Measurements from ENCODE around the gene BIRC2. TPM values are rescaled to one million over a fixed set of nuclear protein-coding genes. Genes with fewer than 3 reads are reported as not detected.
A peak's percentile ranks its signal among the peaks of the same experiment; 100 is the strongest.

The BIRC2 gene
- total RNA-seq, 1 donor from 2014 or later: 44.8 TPM

DNA sequence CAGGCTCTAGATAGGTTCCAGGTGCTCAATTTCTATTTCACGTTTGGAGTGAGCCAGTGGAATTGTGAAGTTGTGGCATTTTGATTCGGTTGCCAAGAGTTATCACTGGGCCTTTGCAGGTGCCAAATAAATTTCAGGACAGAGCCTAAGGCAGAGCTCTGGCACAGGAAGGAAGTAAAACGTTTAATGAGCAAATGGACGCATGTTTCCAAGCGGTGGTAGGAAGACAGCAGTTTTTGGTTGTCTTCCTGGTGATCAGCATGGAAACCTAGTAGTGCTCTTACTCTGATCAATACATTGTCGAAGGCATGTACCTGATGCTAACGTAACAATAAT is 29.3 kb upstream of the BIRC2 start:
- TF ChIP-seq, protein P1, sequence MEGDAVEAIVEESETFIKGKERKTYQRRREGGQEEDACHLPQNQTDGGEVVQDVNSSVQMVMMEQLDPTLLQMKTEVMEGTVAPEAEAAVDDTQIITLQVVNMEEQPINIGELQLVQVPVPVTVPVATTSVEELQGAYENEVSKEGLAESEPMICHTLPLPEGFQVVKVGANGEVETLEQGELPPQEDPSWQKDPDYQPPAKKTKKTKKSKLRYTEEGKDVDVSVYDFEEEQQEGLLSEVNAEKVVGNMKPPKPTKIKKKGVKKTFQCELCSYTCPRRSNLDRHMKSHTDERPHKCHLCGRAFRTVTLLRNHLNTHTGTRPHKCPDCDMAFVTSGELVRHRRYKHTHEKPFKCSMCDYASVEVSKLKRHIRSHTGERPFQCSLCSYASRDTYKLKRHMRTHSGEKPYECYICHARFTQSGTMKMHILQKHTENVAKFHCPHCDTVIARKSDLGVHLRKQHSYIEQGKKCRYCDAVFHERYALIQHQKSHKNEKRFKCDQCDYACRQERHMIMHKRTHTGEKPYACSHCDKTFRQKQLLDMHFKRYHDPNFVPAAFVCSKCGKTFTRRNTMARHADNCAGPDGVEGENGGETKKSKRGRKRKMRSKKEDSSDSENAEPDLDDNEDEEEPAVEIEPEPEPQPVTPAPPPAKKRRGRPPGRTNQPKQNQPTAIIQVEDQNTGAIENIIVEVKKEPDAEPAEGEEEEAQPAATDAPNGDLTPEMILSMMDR (IDR thresholded peaks at IDR 0.05; ENCODE audit: partially characterized antibody, unreplicated experiment): no peak
- Mint-ChIP-seq H3K4me3 (ENCODE audit: unreplicated experiment) (peak overlapping the region; percentile 92), H3K27me3 (ENCODE audit: unreplicated experiment) (peaks cover 2% of the 10 kb centered on the region), H3K27ac (ENCODE audit: unreplicated experiment) (no peak overlapping the region), H3K4me1 (ENCODE audit: low read depth, unreplicated experiment) (peaks cover 6% of the 10 kb centered on the region), H3K9me3 (ENCODE audit: unreplicated experiment) (peaks cover 4% of the 10 kb centered on the region), H3K36me3 (ENCODE audit: unreplicated experiment) (no peaks in the 10 kb centered on the region)
- DNase-seq: no peak

DNA sequence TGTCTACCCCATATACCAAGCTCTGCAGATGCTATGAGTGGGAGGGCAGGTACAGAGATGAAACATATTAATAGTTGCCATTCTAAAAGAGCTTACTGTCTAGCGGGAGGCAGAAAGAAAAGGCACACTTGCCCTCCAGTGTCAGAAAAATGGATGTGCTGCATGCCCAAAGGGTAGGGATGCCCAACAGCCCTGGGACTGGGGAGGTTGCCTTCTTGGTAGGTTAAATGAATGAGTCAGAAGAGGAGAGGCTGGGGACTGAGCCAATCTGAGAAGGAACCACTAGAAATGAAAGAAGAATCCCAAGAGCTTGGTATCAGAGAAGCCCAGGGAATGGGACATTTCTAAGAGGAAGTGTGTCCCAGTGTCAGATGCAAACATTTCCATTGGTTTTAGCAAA is 28.5 kb upstream of the BIRC2 start:
- Mint-ChIP-seq H3K4me3 (ENCODE audit: unreplicated experiment) (no peak overlapping the region), H3K36me3 (ENCODE audit: unreplicated experiment) (no peaks in the 10 kb centered on the region), H3K4me1 (ENCODE audit: low read depth, unreplicated experiment) (peaks cover 6% of the 10 kb centered on the region), H3K27me3 (ENCODE audit: unreplicated experiment) (peaks cover 2% of the 10 kb centered on the region), H3K27ac (ENCODE audit: unreplicated experiment) (no peak overlapping the region), H3K9me3 (ENCODE audit: unreplicated experiment) (peaks cover 4% of the 10 kb centered on the region)
- DNase-seq: no peak
- TF ChIP-seq, protein P1 (IDR thresholded peaks at IDR 0.05; ENCODE audit: partially characterized antibody, unreplicated experiment): no peak

GRCh38 chr11:102319544-102319943 is 27.5 kb upstream of the BIRC2 start:
- Mint-ChIP-seq H3K4me1 (ENCODE audit: low read depth, unreplicated experiment) (peaks cover 6% of the 10 kb centered on the region), H3K27ac (ENCODE audit: unreplicated experiment) (no peak overlapping the region), H3K4me3 (ENCODE audit: unreplicated experiment) (no peak overlapping the region), H3K27me3 (ENCODE audit: unreplicated experiment) (peaks cover 2% of the 10 kb centered on the region), H3K9me3 (ENCODE audit: unreplicated experiment) (peaks cover 4% of the 10 kb centered on the region), H3K36me3 (ENCODE audit: unreplicated experiment) (no peaks in the 10 kb centered on the region)
- no peak for DNase-seq
- TF ChIP-seq, protein P1 (IDR thresholded peaks at IDR 0.05; ENCODE audit: partially characterized antibody, unreplicated experiment): no peak

DNA sequence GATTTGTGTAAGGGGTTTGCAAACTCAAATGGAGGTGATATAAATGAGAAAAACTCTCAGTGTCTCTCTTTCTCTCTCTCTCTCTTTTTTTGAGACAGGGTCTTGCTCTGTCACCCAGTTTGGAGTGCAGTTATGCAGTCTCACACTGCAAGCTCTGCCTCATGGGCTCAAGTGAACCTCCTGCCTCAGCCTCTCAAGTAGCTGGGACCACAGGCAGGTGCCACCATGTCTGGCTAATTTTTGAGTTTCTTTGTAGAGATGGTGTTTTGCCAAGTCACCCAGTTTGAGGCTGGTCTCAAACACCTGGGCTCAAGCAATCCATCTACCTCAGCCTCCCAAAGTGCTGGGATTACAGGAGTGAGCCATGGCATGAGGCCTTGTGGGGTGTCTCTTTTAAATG is 26.8 kb upstream of the BIRC2 start:
- Mint-ChIP-seq H3K4me1 (ENCODE audit: low read depth, unreplicated experiment) (peaks cover 6% of the 10 kb centered on the region), H3K4me3 (ENCODE audit: unreplicated experiment) (no peak overlapping the region), H3K9me3 (ENCODE audit: unreplicated experiment) (peaks cover 4% of the 10 kb centered on the region), H3K36me3 (ENCODE audit: unreplicated experiment) (no peaks in the 10 kb centered on the region), H3K27me3 (ENCODE audit: unreplicated experiment) (peaks cover 2% of the 10 kb centered on the region), H3K27ac (ENCODE audit: unreplicated experiment) (no peak overlapping the region)
- DNase-seq: no peak
- TF ChIP-seq, protein P1 (IDR thresholded peaks at IDR 0.05; ENCODE audit: partially characterized antibody, unreplicated experiment): no peak

- Mint-ChIP-seq H3K36me3 (ENCODE audit: unreplicated experiment) (no peaks in the 10 kb centered on the region), H3K9me3 (ENCODE audit: unreplicated experiment) (peaks cover 4% of the 10 kb centered on the region), H3K4me1 (ENCODE audit: low read depth, unreplicated experiment) (peaks cover 6% of the 10 kb centered on the region), H3K27me3 (ENCODE audit: unreplicated experiment) (peaks cover 2% of the 10 kb centered on the region), H3K4me3 (ENCODE audit: unreplicated experiment) (no peak overlapping the region), H3K27ac (ENCODE audit: unreplicated experiment) (no peak overlapping the region)
- TF ChIP-seq, protein P1 (IDR thresholded peaks at IDR 0.05; ENCODE audit: partially characterized antibody, unreplicated experiment): no peak
- no peak for DNase-seq
Observed at GRCh38 chr11:102320679-102321078, 26.3 kb upstream of the BIRC2 start.
